Nephron progenitor cell (in vitro differentiated cells): ENCODE measurements around the gene HRCT1.
"Not testable (repeated sequence)": the region's sequence is repeated elsewhere in the genome, so short reads cannot be mapped to it uniquely, and the experiment has no call there.

Source experiments
- DNase-seq: peaks from one replicate; pipeline ENCODE4 v3.0.0; 2021
- H3K27ac Mint-ChIP-seq: 2 replicates; pipeline ENCODE4 v1.8.0; 2021; ENCODE audit warnings: mild to moderate bottlenecking, moderate library complexity, mixed read lengths
- H3K27me3 Mint-ChIP-seq: 2 replicates; pipeline ENCODE4 v1.8.0; 2021; ENCODE audit warnings: mild to moderate bottlenecking, low read depth, mixed read lengths; ENCODE audit not compliant: poor library complexity
- H3K36me3 Mint-ChIP-seq: 2 replicates; pipeline ENCODE4 v1.8.0; 2021; ENCODE audit warnings: low read depth, mixed read lengths
- H3K4me1 Mint-ChIP-seq: 2 replicates; pipeline ENCODE4 v1.8.0; 2021; ENCODE audit warnings: mixed read lengths
- H3K4me3 Mint-ChIP-seq: 2 replicates; pipeline ENCODE4 v1.8.0; 2021; ENCODE audit warnings: mild to moderate bottlenecking, moderate library complexity, mixed read lengths
- H3K9me3 Mint-ChIP-seq: 2 replicates; pipeline ENCODE4 v1.8.0; 2021; ENCODE audit warnings: mild to moderate bottlenecking, moderate library complexity, mixed read lengths
- TF ChIP-seq, protein P1 (sequence below): fragments of 200-600 bp; sonication (generic); IDR thresholded peaks from 2 replicates; pipeline ENCODE4 v1.5.0; 2021; ENCODE audit warnings: antibody characterized with exemption

Gene HRCT1

GRCh38 chr9:35932735-35933134, 26.7 kb downstream of the HRCT1 start:
- Mint-ChIP-seq H3K4me1 (no peaks in the 10 kb centered on the region), H3K36me3 (no peaks in the 10 kb centered on the region), H3K27me3 (peaks cover 9% of the 10 kb centered on the region), H3K9me3 (peaks cover 6% of the 10 kb centered on the region), H3K27ac (no peak overlapping the region), H3K4me3 (no peak overlapping the region)
- DNase-seq: no peak
- TF ChIP-seq, protein P1, sequence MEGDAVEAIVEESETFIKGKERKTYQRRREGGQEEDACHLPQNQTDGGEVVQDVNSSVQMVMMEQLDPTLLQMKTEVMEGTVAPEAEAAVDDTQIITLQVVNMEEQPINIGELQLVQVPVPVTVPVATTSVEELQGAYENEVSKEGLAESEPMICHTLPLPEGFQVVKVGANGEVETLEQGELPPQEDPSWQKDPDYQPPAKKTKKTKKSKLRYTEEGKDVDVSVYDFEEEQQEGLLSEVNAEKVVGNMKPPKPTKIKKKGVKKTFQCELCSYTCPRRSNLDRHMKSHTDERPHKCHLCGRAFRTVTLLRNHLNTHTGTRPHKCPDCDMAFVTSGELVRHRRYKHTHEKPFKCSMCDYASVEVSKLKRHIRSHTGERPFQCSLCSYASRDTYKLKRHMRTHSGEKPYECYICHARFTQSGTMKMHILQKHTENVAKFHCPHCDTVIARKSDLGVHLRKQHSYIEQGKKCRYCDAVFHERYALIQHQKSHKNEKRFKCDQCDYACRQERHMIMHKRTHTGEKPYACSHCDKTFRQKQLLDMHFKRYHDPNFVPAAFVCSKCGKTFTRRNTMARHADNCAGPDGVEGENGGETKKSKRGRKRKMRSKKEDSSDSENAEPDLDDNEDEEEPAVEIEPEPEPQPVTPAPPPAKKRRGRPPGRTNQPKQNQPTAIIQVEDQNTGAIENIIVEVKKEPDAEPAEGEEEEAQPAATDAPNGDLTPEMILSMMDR: no peak

DNA sequence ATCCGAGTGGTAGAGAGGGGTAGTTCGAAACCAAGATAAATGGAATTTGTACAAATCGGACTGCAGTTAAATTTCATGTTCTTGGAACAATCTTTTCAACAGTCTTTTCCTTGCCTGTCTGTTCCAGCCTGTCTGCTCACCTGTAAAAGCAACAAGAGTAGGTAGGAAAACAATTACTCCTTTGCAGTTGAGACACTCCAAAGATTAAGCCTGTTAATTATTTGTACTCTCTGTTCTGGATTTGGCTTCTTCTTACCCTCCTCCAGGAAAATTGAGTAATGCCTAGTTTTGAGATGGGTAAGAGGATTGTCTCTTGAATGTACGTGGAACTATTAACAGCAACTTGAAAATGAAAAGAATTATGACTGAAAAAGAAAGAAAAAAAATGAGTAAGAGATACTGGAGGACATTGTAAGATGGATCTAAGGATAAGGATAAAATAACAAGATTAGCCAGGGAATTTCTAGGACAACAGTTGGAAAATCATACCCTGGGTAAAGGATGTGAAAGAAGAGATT, 27.6 kb downstream of the HRCT1 start:
- TF ChIP-seq, protein P1: no peak
- no peak overlapping the region for H3K27ac Mint-ChIP-seq
- DNase-seq: no peak
- H3K27me3 Mint-ChIP-seq: peaks cover 7% of the 10 kb centered on the region
- no peaks in the 10 kb centered on the region for H3K36me3 Mint-ChIP-seq
- H3K9me3 Mint-ChIP-seq: peaks cover 6% of the 10 kb centered on the region
- H3K4me1 Mint-ChIP-seq: no peaks in the 10 kb centered on the region
- no peak overlapping the region for H3K4me3 Mint-ChIP-seq

GRCh38 chr9:35934069-35934468, 28.1 kb downstream of the HRCT1 start:
- not testable (repeated sequence) for H3K27ac Mint-ChIP-seq

GRCh38 chr9:35935261-35935660, 29.3 kb downstream of the HRCT1 start:
- TF ChIP-seq, protein P1: no peak
- Mint-ChIP-seq H3K4me3 (no peak overlapping the region), H3K4me1 (no peaks in the 10 kb centered on the region), H3K9me3 (peaks cover 6% of the 10 kb centered on the region), H3K27ac (no peak overlapping the region), H3K27me3 (peaks cover 9% of the 10 kb centered on the region), H3K36me3 (no peaks in the 10 kb centered on the region)
- no peak for DNase-seq

More at GRCh38 chr9:35934069-35934468, 28.1 kb downstream of the HRCT1 start:
- not testable (repeated sequence) for H3K27me3 Mint-ChIP-seq, H3K4me3 Mint-ChIP-seq, H3K4me1 Mint-ChIP-seq, H3K9me3 Mint-ChIP-seq, H3K36me3 Mint-ChIP-seq, DNase-seq

- no peaks in the 10 kb centered on the region for H3K4me1 Mint-ChIP-seq
These were observed 29.9 kb downstream of the HRCT1 start for GRCh38 chr9:35935755-35936509.

DNA sequence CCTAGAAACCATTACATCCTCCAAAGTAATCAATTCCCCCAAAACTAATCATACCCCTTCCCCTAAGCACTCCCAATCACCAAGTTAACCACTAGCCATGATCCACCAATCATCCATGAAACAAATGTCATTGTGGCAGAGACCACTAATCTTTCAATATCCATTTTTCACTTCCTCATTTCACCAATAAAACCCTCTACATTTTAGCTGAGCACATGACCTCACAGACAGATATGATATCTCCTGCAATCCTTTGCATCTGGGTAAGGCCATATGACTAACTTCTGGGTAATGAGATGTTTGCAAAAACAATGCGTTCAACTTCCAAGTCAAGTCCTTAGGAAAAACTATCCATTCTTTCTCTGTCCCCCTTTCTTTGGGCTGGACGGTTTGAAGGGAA, 31.2 kb downstream of the HRCT1 start:
- H3K4me1 Mint-ChIP-seq: no peaks in the 10 kb centered on the region

More at GRCh38 chr9:35935755-35936509, 29.9 kb downstream of the HRCT1 start:
- H3K27ac Mint-ChIP-seq: no peak overlapping the region
- H3K36me3 Mint-ChIP-seq: no peaks in the 10 kb centered on the region
- H3K9me3 Mint-ChIP-seq: peaks cover 6% of the 10 kb centered on the region
- TF ChIP-seq, protein P1: no peak
- no peak overlapping the region for H3K4me3 Mint-ChIP-seq
- peaks cover 16% of the 10 kb centered on the region for H3K27me3 Mint-ChIP-seq
- no peak for DNase-seq

More for the DNA sequence above, 31.2 kb downstream of the HRCT1 start:
- Mint-ChIP-seq H3K9me3 (peaks cover 6% of the 10 kb centered on the region), H3K36me3 (no peaks in the 10 kb centered on the region), H3K4me3 (no peak overlapping the region), H3K27me3 (peaks cover 28% of the 10 kb centered on the region), H3K27ac (no peak overlapping the region)
- DNase-seq: no peak
- TF ChIP-seq, protein P1: no peak
